Left colon (tissue), 2 donors: Measurements from ENCODE around the gene PARD3B. TPM values are rescaled to one million over a fixed set of nuclear protein-coding genes. Genes with fewer than 3 reads are reported as not detected.

Experiments
- ATAC-seq: fragments of 200-7000 bp; cut with Tn5 transposase; one replicate; pipeline ENCODE4 v1.9.1; 2020; ENCODE audit warnings: mild to moderate bottlenecking, moderate library complexity
- DNase-seq, 2 donors: peaks; one replicate each; pipeline ENCODE4 v3.0.0-alpha.2; 2020
- intact Hi-C, 2 donors: fragments of 100-400 bp; cut with DNase I in 1 of 2; cut with micrococcal nuclease in 1 of 2; formaldehyde crosslinking; loops; one replicate each; pipeline versions ENCODE4 v1.11.2 to v1.14.0; 2022; cut with DNase I, micrococcal nuclease
- total RNA-seq, 2 donors: library from RNA; stranded (reverse); fragmentation: NEBNext Ultra II Directional; extraction: Animal tissue kit (Norgen Biotek cat#: 25700); gene quantifications; one replicate each; pipeline ENCODE4 v1.2.1, GENCODE V29; 2021
- donor health status: DM: no; HTN: no; CAD: no.
- donor health status: DM: yes; HTN: yes; CAD: no.

Gene PARD3B
- total RNA-seq, 2 donors from 2014 or later, result 28.3 to 30.5 TPM

- DNase-seq, result no peak
- intact Hi-C loops, result no loop called here
- ATAC-seq, result no peak
Observed at GRCh38 chr2:204946892-204947291, 401.6 kb downstream of the PARD3B start.

GRCh38 chr2:204947405-204947804 lies 402.1 kb downstream of the PARD3B start:
- DNase-seq, result no peak
- intact Hi-C loops, result no loop called here
- ATAC-seq, result peak; percentile 56

- intact Hi-C loops, result no loop called here
- DNase-seq (no peak), ATAC-seq (no peak)
Observed at GRCh38 chr2:204948024-204948763, 402.9 kb downstream of the PARD3B start.

GRCh38 chr2:204948822-204949221 lies 403.5 kb downstream of the PARD3B start:
- ATAC-seq (no peak), DNase-seq (no peak)
- intact Hi-C loops, result no loop called here

- ATAC-seq, result no peak
- intact Hi-C loops, result no loop called here
Observed at GRCh38 chr2:204950695-204951346, 405.5 kb downstream of the PARD3B start.

GRCh38 chr2:204958371-204958770 lies 413.1 kb downstream of the PARD3B start:
- ATAC-seq, result no peak
- intact Hi-C loops, result no loop called here
- no peak for DNase-seq

More at GRCh38 chr2:204950695-204951346, 405.5 kb downstream of the PARD3B start:
- no peak for DNase-seq

- intact Hi-C loops, result no loop called here
- ATAC-seq (no peak), DNase-seq (no peak)
Observed at GRCh38 chr2:204964414-204964813, 419.1 kb downstream of the PARD3B start.

- no peak for ATAC-seq
- intact Hi-C loops, result no loop called here
- no peak for DNase-seq
Observed at GRCh38 chr2:204966245-204966644, 421.0 kb downstream of the PARD3B start.

GRCh38 chr2:204967199-204967960 lies 422.1 kb downstream of the PARD3B start:
- ATAC-seq (no peak), DNase-seq (no peak)
- intact Hi-C loops, result no loop called here

- DNase-seq (no peak), ATAC-seq (no peak)
- intact Hi-C loops, result no loop called here
Observed at GRCh38 chr2:204971206-204971907, 426.1 kb downstream of the PARD3B start.

GRCh38 chr2:204972161-204972560 lies 426.9 kb downstream of the PARD3B start:
- DNase-seq (no peak), ATAC-seq (no peak)
- intact Hi-C loops, result no loop called here

- intact Hi-C loops, result no loop called here
- ATAC-seq (no peak), DNase-seq (no peak)
Observed at GRCh38 chr2:204972606-204973336, 427.5 kb downstream of the PARD3B start.

GRCh38 chr2:204973616-204974015 lies 428.3 kb downstream of the PARD3B start:
- ATAC-seq, result no peak
- no peak for DNase-seq
- intact Hi-C loops, result no loop called here

GRCh38 chr2:204974487-204974886 lies 429.2 kb downstream of the PARD3B start:
- ATAC-seq (no peak), DNase-seq (no peak)
- intact Hi-C loops, result no loop called here

- intact Hi-C loops, result no loop called here
- ATAC-seq, result no peak
- DNase-seq, result no peak
Observed at GRCh38 chr2:204977914-204978313, 432.6 kb downstream of the PARD3B start.

GRCh38 chr2:204982303-204982702 lies 437.0 kb downstream of the PARD3B start:
- intact Hi-C loops, result no loop called here
- DNase-seq (peak in 1 of 2 donors; percentile 4), ATAC-seq (no peak)

- no peak for ATAC-seq
- no peak for DNase-seq
- intact Hi-C loops, result no loop called here
Observed at GRCh38 chr2:204984518-204984917, 439.2 kb downstream of the PARD3B start.

GRCh38 chr2:204986641-204987040 lies 441.4 kb downstream of the PARD3B start:
- ATAC-seq (no peak), DNase-seq (no peak)
- intact Hi-C loops, result no loop called here

GRCh38 chr2:204988836-204989235 lies 443.6 kb downstream of the PARD3B start:
- intact Hi-C loops, result no loop called here
- DNase-seq (no peak), ATAC-seq (no peak)
